Activated CD4-positive, alpha-beta T cell treated with anti-CD3 and anti-CD28 coated beads, Interleukin-2, amount 10 ng/mL, durations not matched to agents 7 days and 5 days (primary cell): Measurements from ENCODE around the gene ATP8B1. TPM values are rescaled to one million over a fixed set of nuclear protein-coding genes. Genes with fewer than 3 reads are reported as not detected.
"Not testable (repeated sequence)": the region's sequence is repeated elsewhere in the genome, so short reads cannot be mapped to it uniquely, and the experiment has no call there.

Experiments
- CTCF ChIA-PET: fragments of 350-600 bp; sonication (Branson Sonifier 250); formaldehyde crosslinking; loops from one replicate; lab custom pipeline; 2021; ENCODE audit warnings: antibody characterized with exemption; lab: Charles Lee
- POLR2A ChIA-PET: fragments of 350-600 bp; sonication (Branson Sonifier 250); formaldehyde crosslinking; loops from one replicate; lab custom pipeline; 2021; ENCODE audit warnings: antibody characterized with exemption; lab: Charles Lee
- DNase-seq: peaks from one replicate; pipeline ENCODE4 v3.0.0-alpha.2; 2020
- H3K27ac Mint-ChIP-seq: one replicate; pipeline ENCODE4 v1.8.0; 2021; ENCODE audit warnings: mild to moderate bottlenecking, moderate library complexity, mixed read lengths
- H3K27me3 Mint-ChIP-seq: one replicate; pipeline ENCODE4 v1.8.0; 2021; ENCODE audit warnings: mixed read lengths
- H3K36me3 Mint-ChIP-seq: one replicate; pipeline ENCODE4 v1.8.0; 2021; ENCODE audit warnings: low read depth, mixed read lengths
- H3K4me1 Mint-ChIP-seq: one replicate; pipeline ENCODE4 v1.8.0; 2021; ENCODE audit warnings: mixed read lengths
- H3K4me3 Mint-ChIP-seq: one replicate; pipeline ENCODE4 v1.8.0; 2021; ENCODE audit warnings: mild to moderate bottlenecking, moderate library complexity, mixed read lengths
- H3K9me3 Mint-ChIP-seq: one replicate; pipeline ENCODE4 v1.8.0; 2021; ENCODE audit warnings: mixed read lengths
- total RNA-seq, 2 experiments: library from RNA; stranded (reverse); gene quantifications; one replicate each; pipeline ENCODE4 v1.2.3, GENCODE V29; 2021

The ATP8B1 gene
- total RNA-seq = not detected

- DNase-seq = no peak
- peaks cover 55% of the 10 kb centered on the region for H3K27me3 Mint-ChIP-seq
- peak within 1 kb of the TSS; percentile 62 for H3K4me3 Mint-ChIP-seq
- ChIA-PET POLR2A (no interaction called here), CTCF (no interaction called here)
- H3K4me1 Mint-ChIP-seq = peaks cover 11% of the 10 kb centered on the region
- H3K36me3 Mint-ChIP-seq = no peaks in the 10 kb centered on the region
- H3K27ac Mint-ChIP-seq = no peak within 1 kb of the TSS
- H3K9me3 Mint-ChIP-seq = no peaks in the 10 kb centered on the region
Measured at GRCh38 chr18:57803103-57803969, at the start of gene ATP8B1. TSS of gene ATP8B1 (minus strand) at chr18:57803315. CDS start at chr18:57731807, 71,508 bp downstream.

- Mint-ChIP-seq H3K27ac (no peak overlapping the region), H3K4me1 (no peaks in the 10 kb centered on the region), H3K36me3 (no peaks in the 10 kb centered on the region), H3K27me3 (peaks cover 16% of the 10 kb centered on the region), H3K9me3 (no peaks in the 10 kb centered on the region), H3K4me3 (no peak overlapping the region)
- DNase-seq = no peak
- ChIA-PET POLR2A (no interaction called here), CTCF (interaction anchor here (0.6 kb wide), 1 partner anchor 250 kb away, joined by 3 read pairs; no protein-coding TSS in a partner anchor)
Measured at GRCh38 chr18:57850063-57850462, 46.9 kb upstream of the ATP8B1 start.

DNA sequence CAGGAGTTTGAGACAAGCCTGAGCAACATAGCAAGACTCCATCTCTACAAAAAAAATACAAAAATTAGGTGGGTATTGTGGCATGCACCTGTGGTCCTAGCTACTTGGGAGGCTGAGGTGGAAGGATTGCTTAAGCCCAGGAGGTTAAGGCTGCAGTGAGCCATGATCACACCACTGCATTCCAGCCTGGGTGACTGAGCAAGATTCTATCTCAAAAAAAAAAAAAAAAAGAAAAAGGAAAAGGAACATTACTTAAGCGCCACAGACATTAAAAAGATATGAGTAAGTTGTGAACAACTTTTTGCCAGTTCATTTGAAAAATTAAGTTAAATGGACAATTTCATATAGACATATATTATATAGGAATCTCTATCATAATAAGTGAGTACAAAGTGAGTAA is 45.3 kb upstream of the ATP8B1 start:
- H3K4me3 Mint-ChIP-seq, H3K27ac Mint-ChIP-seq, H3K36me3 Mint-ChIP-seq, DNase-seq, POLR2A ChIA-PET, H3K4me1 Mint-ChIP-seq, H3K9me3 Mint-ChIP-seq: not testable (repeated sequence)
- H3K27me3 Mint-ChIP-seq = peaks cover 23% of the 10 kb centered on the region
- CTCF ChIA-PET = interaction anchor here (0.9 kb wide), 1 partner anchor 34 kb away, joined by 5 read pairs; no protein-coding TSS in a partner anchor

DNA sequence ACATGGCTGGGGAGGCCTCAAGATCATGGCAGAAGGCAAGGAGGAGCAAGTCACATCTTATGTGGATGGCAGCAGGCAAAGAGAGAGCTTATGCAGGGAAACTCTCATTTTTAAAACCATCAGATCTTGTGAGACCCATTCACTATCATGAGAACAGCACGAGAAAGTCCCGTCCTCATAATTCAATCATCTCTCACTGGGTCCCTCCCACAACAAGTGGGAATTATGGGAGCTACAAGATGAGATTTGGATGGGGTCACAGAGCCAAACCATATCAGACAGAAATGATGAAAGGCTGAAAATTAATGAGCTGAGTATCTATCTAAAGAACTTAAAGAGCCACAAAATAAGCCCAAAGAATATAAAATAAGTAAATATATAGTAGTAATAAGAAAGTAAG is 44.3 kb upstream of the ATP8B1 start:
- peaks cover 30% of the 10 kb centered on the region for H3K27me3 Mint-ChIP-seq
- H3K4me1 Mint-ChIP-seq, H3K9me3 Mint-ChIP-seq, DNase-seq, H3K4me3 Mint-ChIP-seq, CTCF ChIA-PET, POLR2A ChIA-PET, H3K36me3 Mint-ChIP-seq, H3K27ac Mint-ChIP-seq: not testable (repeated sequence)

DNA sequence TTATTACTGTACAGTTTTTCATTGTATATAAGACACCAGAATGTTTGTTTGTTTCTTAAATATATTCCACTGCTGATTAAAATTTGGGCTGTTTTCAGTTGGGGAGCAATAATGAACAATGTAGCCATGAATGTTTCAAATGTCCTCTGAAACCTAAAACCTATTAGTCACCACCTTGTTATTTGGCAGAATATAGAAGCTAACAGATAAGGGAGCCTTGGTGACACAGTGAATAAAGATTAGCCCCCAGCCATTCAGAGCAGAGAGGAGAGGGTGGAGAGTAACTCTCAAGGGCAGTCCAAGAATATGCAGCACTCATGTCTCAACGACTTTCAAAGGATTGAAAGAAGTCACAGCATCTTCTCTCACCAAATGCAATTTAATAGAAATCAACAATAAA is 43.1 kb upstream of the ATP8B1 start:
- DNase-seq = no peak
- Mint-ChIP-seq H3K27me3 (peaks cover 32% of the 10 kb centered on the region), H3K27ac (no peak overlapping the region), H3K4me1 (peaks cover 11% of the 10 kb centered on the region), H3K36me3 (no peaks in the 10 kb centered on the region), H3K9me3 (no peaks in the 10 kb centered on the region), H3K4me3 (no peak overlapping the region)
- ChIA-PET POLR2A (no interaction called here), CTCF (no interaction called here)

- Mint-ChIP-seq H3K27ac (no peak overlapping the region), H3K27me3 (peaks cover 32% of the 10 kb centered on the region), H3K4me3 (no peak overlapping the region), H3K4me1 (peaks cover 11% of the 10 kb centered on the region), H3K9me3 (no peaks in the 10 kb centered on the region), H3K36me3 (no peaks in the 10 kb centered on the region)
- DNase-seq = no peak
- POLR2A ChIA-PET = no interaction called here
- CTCF ChIA-PET = interaction anchor here (0.7 kb wide), 1 partner anchor 854 kb away, joined by 3 read pairs; no protein-coding TSS in a partner anchor
Measured at GRCh38 chr18:57845605-57846074, 42.5 kb upstream of the ATP8B1 start.

- Mint-ChIP-seq H3K9me3 (no peaks in the 10 kb centered on the region), H3K27me3 (peaks cover 32% of the 10 kb centered on the region), H3K4me1 (peaks cover 11% of the 10 kb centered on the region), H3K36me3 (no peaks in the 10 kb centered on the region), H3K27ac (no peak overlapping the region), H3K4me3 (no peak overlapping the region)
- CTCF ChIA-PET = interaction anchor here (0.7 kb wide), 1 partner anchor 11 kb away, joined by 3 read pairs; no protein-coding TSS in a partner anchor
- DNase-seq = no peak
- POLR2A ChIA-PET = no interaction called here
Measured at GRCh38 chr18:57844319-57844718, 41.2 kb upstream of the ATP8B1 start.

GRCh38 chr18:57843386-57843785 is 40.3 kb upstream of the ATP8B1 start:
- Mint-ChIP-seq H3K9me3 (no peaks in the 10 kb centered on the region), H3K4me1 (peaks cover 15% of the 10 kb centered on the region), H3K4me3 (no peak overlapping the region), H3K36me3 (no peaks in the 10 kb centered on the region), H3K27ac (no peak overlapping the region), H3K27me3 (peaks cover 33% of the 10 kb centered on the region)
- no peak for DNase-seq
- POLR2A ChIA-PET = no interaction called here
- CTCF ChIA-PET = interaction anchor here (1.1 kb wide), 1 partner anchor 11 kb away, joined by 3 read pairs; no protein-coding TSS in a partner anchor

DNA sequence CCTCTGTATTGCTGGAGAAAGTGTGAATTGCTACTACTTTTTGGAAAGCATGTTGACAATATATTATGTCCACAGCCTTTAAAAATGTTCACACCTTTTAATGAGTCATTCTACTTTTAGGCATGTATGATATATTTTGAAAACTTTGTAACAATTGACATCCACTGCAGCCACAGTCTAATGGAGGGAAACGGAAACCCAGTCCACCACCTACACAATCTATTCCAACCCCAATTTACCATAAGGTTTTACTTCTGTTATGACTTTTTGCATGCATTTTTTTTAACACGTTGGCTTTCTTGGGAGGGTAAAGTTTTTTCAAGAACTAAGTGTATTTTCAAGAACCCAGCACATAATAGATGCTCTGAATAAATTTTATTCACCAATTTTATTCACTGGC is 38.5 kb upstream of the ATP8B1 start:
- H3K9me3 Mint-ChIP-seq = peaks cover 2% of the 10 kb centered on the region
- H3K27ac Mint-ChIP-seq = no peak overlapping the region
- POLR2A ChIA-PET = no interaction called here
- peaks cover 2% of the 10 kb centered on the region for H3K36me3 Mint-ChIP-seq
- H3K4me3 Mint-ChIP-seq = no peak overlapping the region
- DNase-seq = no peak
- CTCF ChIA-PET = interaction anchor here (0.5 kb wide), 1 partner anchor 211 kb away, joined by 3 read pairs; no protein-coding TSS in a partner anchor
- peaks cover 22% of the 10 kb centered on the region for H3K4me1 Mint-ChIP-seq
- peaks cover 30% of the 10 kb centered on the region for H3K27me3 Mint-ChIP-seq

DNA sequence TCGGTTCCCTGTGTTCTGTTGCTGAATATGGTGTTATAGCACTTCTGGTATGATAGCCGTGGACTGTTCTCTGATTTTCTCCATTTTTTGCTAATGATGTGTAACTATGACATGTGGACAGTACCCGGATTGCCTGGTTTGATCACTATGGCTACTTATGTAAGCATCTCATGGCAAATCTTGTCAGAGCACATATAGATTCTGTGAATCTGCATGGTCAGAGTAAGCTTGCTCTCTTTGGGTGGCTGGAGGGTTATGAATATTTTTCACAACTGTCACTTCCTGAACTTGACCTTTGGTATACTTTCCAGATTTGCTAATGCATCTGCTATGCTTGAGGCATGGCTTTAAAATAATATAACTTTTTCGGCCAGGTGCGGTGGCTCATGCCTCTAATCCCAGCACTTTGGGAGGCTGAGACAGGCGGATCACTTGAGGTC is 36.8 kb upstream of the ATP8B1 start:
- H3K4me1 Mint-ChIP-seq = peaks cover 22% of the 10 kb centered on the region
- peaks cover 4% of the 10 kb centered on the region for H3K36me3 Mint-ChIP-seq
- ChIA-PET POLR2A (no interaction called here), CTCF (interaction anchor here (0.7 kb wide), 1 partner anchor 210 kb away, joined by 4 read pairs; no protein-coding TSS in a partner anchor)
- H3K9me3 Mint-ChIP-seq = peaks cover 4% of the 10 kb centered on the region
- no peak overlapping the region for H3K27ac Mint-ChIP-seq
- no peak for DNase-seq
- H3K4me3 Mint-ChIP-seq = no peak overlapping the region
- H3K27me3 Mint-ChIP-seq = peaks cover 27% of the 10 kb centered on the region

GRCh38 chr18:57837917-57838548 is 34.9 kb upstream of the ATP8B1 start:
- H3K36me3 Mint-ChIP-seq = peaks cover 6% of the 10 kb centered on the region
- no peak overlapping the region for H3K27ac Mint-ChIP-seq
- CTCF ChIA-PET = interaction anchor here (0.7 to 1.8 kb wide), 3 partner anchors 14 to 1016 kb away, joined by 3 to 6 read pairs (median 3); no protein-coding TSS in a partner anchor
- H3K9me3 Mint-ChIP-seq = peaks cover 4% of the 10 kb centered on the region
- H3K27me3 Mint-ChIP-seq = peaks cover 16% of the 10 kb centered on the region
- peaks cover 34% of the 10 kb centered on the region for H3K4me1 Mint-ChIP-seq
- H3K4me3 Mint-ChIP-seq = no peak overlapping the region
- POLR2A ChIA-PET = no interaction called here
- peak; percentile 14 for DNase-seq

- H3K36me3 Mint-ChIP-seq = peaks cover 16% of the 10 kb centered on the region
- no peak overlapping the region for H3K4me3 Mint-ChIP-seq
- H3K27me3 Mint-ChIP-seq = peaks cover 9% of the 10 kb centered on the region
- peaks cover 17% of the 10 kb centered on the region for H3K9me3 Mint-ChIP-seq
- DNase-seq = no peak
- no peak overlapping the region for H3K27ac Mint-ChIP-seq
- H3K4me1 Mint-ChIP-seq = peaks cover 40% of the 10 kb centered on the region
- POLR2A ChIA-PET = no interaction called here
- CTCF ChIA-PET = interaction anchor here (1.8 kb wide), 1 partner anchor 17 kb away, joined by 6 read pairs; no protein-coding TSS in a partner anchor
Measured at GRCh38 chr18:57836557-57836956, 33.4 kb upstream of the ATP8B1 start.
